Right cardiac atrium (tissue), 5 donors: Measurements from ENCODE around the gene MYBBP1A. TPM values are rescaled to one million over a fixed set of nuclear protein-coding genes. Genes with fewer than 3 reads are reported as not detected.
A peak's percentile ranks its signal among the peaks of the same experiment; 100 is the strongest.

Source experiments
- ATAC-seq, 2 donors: fragments of 200-7000 bp; cut with Tn5 transposase; one replicate each; pipeline versions ENCODE4 v1.8.0 to v1.9.1; 2020; ENCODE audit warnings: moderate library complexity in 2 of 2, mild to moderate bottlenecking in 1 of 2
- DNase-seq, 3 donors: peaks; one replicate each; pipeline ENCODE4 v3.0.0-alpha.2; 2020
- H3K27ac ChIP-seq: one replicate; pipeline ENCODE4 v1.5.1; 2013; ENCODE audit warnings: mild to moderate bottlenecking, low read length, control low read depth, moderate library complexity
- H3K27me3 ChIP-seq: one replicate; pipeline ENCODE4 v1.6.1; 2013; ENCODE audit not compliant: control insufficient read depth, insufficient read depth
- H3K4me1 ChIP-seq: one replicate; pipeline ENCODE4 v1.6.1; 2013; ENCODE audit warnings: low read length; ENCODE audit not compliant: control insufficient read depth, insufficient read depth
- H3K4me3 ChIP-seq: one replicate; pipeline ENCODE4 v1.5.1; 2013; ENCODE audit warnings: low read length, control low read depth
- H3K9me3 ChIP-seq: one replicate; pipeline ENCODE4 v1.6.1; 2013; ENCODE audit warnings: low read length; ENCODE audit not compliant: control insufficient read depth
- WGBS: extraction: QIAGEN DNeasy Blood & Tissue Kit; methylation state at CpG from one replicate; pipeline ENCODE4 v1.1.7; 2013; 5-methylcytosine and 5-hydroxymethylcytosine counted together
- intact Hi-C, 4 donors: fragments of 100-400 bp; cut with DNase I; formaldehyde crosslinking; loops; one replicate each; pipeline versions ENCODE4 v1.11.0 to v1.14.0; 2022 to 2023
- polyA plus RNA-seq: library from polyadenylated mRNA; stranded (reverse); fragments of 200-250 nt; gene quantifications from one replicate; pipeline ENCODE4 v1.2.3, GENCODE V29; 2013
- total RNA-seq, 4 donors: library from RNA; stranded (reverse); fragmentation: NEBNext Ultra II Directional; extraction: Animal tissue kit (Norgen Biotek cat#: 25700); gene quantifications; one replicate each; pipeline ENCODE4 v1.2.1, GENCODE V29; 2021
- donor health status: healthy with polysubstance abuse.
- donor health status: DM: no; HTN: yes; CAD: no.
- donor health status: DM: no; HTN: no; CAD: no.
- donor health status: DM: no; HTN: yes; CAD: no; lungs with severe emphysema.
- donor health status: DM: yes; HTN: yes; CAD: no.

MYBBP1A gene
- total and polyA plus RNA-seq, 5 donors, result 15.9 to 28.5 (median 22.1) TPM

DNA sequence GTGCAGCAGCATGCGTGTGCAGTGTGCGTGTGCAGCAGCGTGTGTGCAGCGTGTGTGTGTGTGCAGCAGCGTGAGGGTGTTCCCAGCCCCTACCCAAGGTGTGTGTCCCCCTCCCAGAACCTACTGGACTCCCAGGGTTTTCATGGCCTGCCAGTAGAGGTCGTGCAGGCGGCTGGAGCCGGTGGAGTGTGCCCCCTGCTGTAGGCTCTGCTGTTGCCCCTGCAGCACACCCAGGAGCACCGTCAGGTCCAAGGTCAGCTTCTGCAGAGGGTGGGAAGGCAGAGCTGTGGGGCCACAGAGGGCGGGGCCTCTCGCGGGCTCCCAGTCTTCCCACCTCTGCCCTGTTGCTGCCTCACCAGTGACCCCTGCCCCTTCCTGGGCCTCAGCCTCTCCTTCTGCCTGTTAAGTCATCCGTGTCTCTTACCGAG is 14.9 kb downstream of the MYBBP1A start:
- intact Hi-C loops, result loop anchor here in 1 of 4 donors (5.0 kb wide), 1 partner anchor 118 kb away; no protein-coding TSS in a partner anchor
- H3K9me3 ChIP-seq, result no peaks in the 10 kb centered on the region
- peak; percentile 21 to 64 (median 54) for DNase-seq
- peak in 1 of 2 donors; percentile 1 for ATAC-seq
- WGBS, result 70% methylated on average over 14 of the region's 14 CpGs
- H3K4me1 ChIP-seq, result peaks cover 16% of the 10 kb centered on the region
- H3K27me3 ChIP-seq, result no peaks in the 10 kb centered on the region
- no peak overlapping the region for H3K4me3 ChIP-seq
- peak overlapping the region; percentile 23 for H3K27ac ChIP-seq

DNA sequence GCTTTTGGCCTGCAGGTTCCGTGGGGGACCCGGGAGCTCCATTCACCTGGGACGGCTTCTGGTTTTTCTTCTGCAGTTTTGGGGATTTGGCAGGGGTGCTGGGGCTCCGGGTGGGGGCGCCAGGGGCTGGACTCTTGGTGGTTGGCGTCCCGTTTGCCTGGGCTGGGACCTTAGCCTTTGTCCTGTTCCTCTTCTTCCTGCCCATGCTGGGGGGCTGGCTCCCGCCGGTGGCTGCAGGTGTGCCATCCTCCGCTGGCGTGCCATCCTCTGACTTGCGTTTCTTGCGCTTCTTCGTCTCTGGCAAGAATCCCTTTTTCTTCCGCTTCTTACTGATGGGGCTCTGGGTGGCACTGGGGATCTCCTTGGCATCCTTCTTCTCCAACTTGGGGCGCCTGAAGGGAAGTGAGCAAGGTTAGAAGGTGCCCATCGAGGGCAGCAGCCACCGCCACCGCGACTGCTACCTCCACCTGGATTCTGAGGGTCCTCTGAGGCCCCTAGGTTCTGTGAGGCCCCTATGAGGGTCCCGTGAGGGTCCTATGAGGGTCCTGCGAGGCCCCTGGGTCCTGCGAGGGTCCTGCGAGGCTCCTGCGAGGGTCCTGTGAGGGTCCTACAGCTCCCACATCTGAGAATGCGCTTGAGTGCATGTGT is 15.5 kb downstream of the MYBBP1A start:
- no peaks in the 10 kb centered on the region for H3K27me3 ChIP-seq
- ATAC-seq (no peak), DNase-seq (peak; percentile 24 to 66 (median 51))
- no peak overlapping the region for H3K4me3 ChIP-seq
- no peaks in the 10 kb centered on the region for H3K9me3 ChIP-seq
- H3K4me1 ChIP-seq, result peaks cover 16% of the 10 kb centered on the region
- WGBS, result 92% methylated on average over 26 of the region's 26 CpGs
- no peak overlapping the region for H3K27ac ChIP-seq
- intact Hi-C loops, result loop anchor here in 1 of 4 donors (5.0 kb wide), 1 partner anchor 117 kb away; no protein-coding TSS in a partner anchor

DNA sequence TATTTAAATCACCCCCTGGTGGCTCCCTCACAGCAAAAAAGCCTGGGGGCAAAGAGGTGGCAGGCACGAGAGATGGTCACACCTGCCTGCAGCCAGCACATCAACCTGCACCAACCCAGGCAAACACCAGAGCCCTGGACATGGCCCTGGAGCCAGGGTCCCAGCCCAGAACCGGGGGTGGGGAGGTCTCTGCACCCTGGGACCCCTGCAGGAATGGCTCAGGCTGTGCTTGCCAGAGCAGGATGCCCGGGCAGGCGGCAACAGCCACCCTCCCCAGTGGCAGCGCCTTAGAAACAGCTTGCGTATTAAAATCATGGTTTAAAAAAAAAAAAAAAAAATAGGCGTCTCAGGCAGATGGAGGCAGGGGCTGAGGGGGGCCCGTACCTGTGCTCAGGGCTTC is 16.2 kb downstream of the MYBBP1A start:
- Histone ChIP-seq H3K27me3 (no peaks in the 10 kb centered on the region), H3K4me1 (peaks cover 22% of the 10 kb centered on the region), H3K4me3 (no peak overlapping the region), H3K27ac (no peak overlapping the region), H3K9me3 (no peaks in the 10 kb centered on the region)
- ATAC-seq (no peak), DNase-seq (peak in 1 of 3 donors; percentile 7)
- WGBS, result 90% methylated on average over 8 of the region's 8 CpGs
- intact Hi-C loops, result no loop called here

DNA sequence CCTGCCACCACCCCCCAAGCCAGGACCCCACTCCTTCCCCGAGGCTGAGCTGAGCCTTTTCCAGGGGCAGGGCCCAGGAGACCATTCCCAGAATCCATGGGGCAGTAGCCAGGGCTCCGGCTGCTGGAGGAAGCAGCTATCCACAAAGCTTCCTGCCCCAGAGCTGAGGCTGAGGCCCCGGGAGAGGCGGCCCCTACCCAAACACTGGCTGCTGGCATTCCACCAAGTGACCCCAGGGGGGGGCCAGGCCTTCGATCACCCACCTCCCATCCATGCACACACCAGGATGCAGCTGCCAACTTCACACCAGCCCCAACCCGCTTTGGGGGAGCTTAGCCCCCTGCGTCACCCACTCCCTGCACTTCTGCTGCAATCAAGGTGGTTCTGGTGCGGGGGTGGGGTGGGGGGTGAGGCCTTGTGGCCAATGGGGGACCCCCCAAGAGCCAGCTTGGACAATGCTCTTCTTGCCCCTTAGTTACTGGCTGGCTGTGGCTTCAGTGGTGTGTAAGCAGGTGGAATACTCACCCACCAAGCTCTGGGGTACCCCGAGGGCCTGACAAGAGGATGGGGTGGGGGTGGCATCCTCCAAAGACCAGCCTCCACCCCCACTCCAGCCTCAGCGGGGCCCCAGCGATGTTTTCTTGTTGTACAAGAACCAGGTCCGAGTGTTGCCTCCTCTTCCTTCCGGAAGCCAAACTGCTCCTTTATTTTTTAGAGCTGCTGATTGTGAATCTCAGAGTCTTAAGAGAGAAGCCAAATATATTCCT is 16.8 kb downstream of the MYBBP1A start:
- peak in 2 of 3 donors; percentile 63 to 72 for DNase-seq
- no peak for ATAC-seq

DNA sequence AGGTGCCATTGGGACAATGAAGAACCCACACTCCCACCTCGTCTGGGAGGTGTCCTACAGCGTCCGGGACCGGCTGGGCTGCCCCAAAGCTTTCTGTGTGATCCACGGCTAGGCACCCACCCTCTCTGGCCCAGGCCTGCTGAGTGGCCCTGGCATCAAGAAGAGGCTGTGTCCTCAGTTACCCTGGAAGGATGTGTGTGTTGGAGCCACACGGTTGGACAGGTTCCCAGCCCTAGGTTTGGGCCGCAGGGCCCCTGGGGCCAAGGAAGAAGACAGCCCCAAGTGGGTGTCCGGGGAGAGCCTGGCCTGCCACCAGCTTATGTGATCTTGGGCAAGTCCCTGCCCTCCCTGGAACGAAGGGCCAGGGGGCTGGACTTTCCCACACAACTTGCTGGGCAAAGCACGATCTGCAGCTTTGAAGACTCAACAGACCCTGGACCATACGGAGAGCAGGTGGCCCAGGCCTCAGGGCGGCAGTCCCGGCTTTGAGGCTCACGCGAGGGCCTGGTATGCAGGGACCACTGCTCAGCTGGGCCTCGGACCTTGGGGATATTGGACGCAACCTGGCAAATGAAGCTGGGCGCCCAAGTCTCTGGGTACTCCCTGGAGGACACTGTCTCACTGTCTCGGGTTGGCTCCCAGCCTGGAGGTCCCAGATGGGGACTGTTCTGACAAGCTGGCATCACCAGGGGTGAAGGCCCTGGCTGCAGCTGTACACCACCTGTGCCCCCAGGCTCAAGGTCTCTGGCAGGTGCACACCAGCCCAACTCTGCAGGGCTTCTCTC is 17.5 kb downstream of the MYBBP1A start:
- Histone ChIP-seq H3K27ac (peak overlapping the region; percentile 13), H3K4me3 (no peak overlapping the region), H3K27me3 (no peaks in the 10 kb centered on the region), H3K9me3 (no peaks in the 10 kb centered on the region), H3K4me1 (peaks cover 22% of the 10 kb centered on the region)
- intact Hi-C loops, result no loop called here
- DNase-seq (peak; percentile 42 to 79 (median 77)), ATAC-seq (peak in 1 of 2 donors; percentile 1)
- WGBS, result 60% methylated on average over 19 of the region's 19 CpGs

More for the DNA sequence above, 16.8 kb downstream of the MYBBP1A start:
- no peak overlapping the region for H3K4me3 ChIP-seq
- no peaks in the 10 kb centered on the region for H3K9me3 ChIP-seq
- H3K27me3 ChIP-seq, result no peaks in the 10 kb centered on the region
- intact Hi-C loops, result no loop called here
- 61% methylated on average over 13 of the region's 13 CpGs for WGBS
- peaks cover 22% of the 10 kb centered on the region for H3K4me1 ChIP-seq
- no peak overlapping the region for H3K27ac ChIP-seq

DNA sequence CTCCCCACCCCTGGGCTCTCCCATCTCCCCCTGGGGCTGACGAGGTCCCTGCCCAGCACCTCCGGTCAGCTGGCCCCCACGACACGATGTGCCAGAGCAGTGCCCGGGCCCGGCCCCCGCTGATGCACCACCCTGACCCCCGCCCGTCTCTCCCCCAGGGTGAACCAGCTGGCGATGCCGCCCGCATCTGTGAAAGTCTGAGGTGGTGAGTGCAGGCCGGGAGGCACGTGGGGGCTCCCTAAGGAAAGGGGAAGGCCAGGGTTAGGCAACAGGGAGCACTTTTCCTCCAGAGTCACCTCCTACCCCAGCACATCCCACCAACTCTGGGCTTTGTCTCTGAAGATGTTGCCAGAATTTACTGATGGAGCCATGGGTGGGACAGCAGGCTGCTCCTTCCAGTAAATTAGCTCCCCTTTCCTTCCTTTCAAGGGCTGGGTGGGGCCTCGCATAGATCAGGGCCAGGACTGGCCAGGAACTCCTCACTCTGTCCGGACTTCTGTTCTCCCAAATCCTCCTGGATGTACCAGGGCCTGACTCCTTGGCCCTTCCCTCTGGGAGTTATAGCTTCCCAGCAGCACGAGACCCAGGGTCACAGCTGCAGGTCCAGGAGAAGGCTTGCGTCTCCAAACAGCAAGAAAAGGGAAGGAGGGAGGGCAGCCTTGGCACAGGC is 18.3 kb downstream of the MYBBP1A start:
- peak; percentile 69 to 81 (median 80) for DNase-seq
- Histone ChIP-seq H3K4me3 (no peak overlapping the region), H3K27me3 (no peaks in the 10 kb centered on the region), H3K9me3 (no peaks in the 10 kb centered on the region), H3K27ac (peak overlapping the region; percentile 13), H3K4me1 (peaks cover 22% of the 10 kb centered on the region)
- ATAC-seq, result peak; percentile 60 to 61
- WGBS, result 41% methylated on average over 18 of the region's 18 CpGs
- intact Hi-C loops, result no loop called here

DNA sequence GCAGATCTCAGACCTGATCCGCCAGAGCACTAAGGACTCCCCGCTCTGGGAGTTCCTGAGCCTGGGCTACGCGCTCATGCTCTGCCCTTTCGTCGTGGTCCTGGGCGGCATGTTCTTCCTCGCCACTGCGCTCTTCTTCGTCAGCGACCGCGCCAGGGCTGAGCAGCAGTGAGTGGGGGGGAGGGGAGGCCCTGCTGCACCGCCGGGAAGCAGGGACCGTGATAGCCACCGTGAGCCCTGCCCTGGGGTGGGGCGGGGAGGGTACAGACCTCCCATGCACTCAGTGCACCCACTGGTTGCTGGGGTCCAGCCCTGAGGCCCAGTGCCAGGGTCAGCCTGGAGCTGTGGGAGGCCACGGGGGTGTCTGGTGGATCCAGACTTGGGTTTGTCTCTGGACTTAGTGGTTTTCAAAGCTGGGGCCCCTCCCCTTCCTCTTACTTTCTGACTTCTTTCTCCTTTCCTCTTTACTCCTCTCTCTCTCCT is 18.9 kb downstream of the MYBBP1A start:
- peak overlapping the region; percentile 0 for H3K27ac ChIP-seq
- peaks cover 22% of the 10 kb centered on the region for H3K4me1 ChIP-seq
- H3K9me3 ChIP-seq, result no peaks in the 10 kb centered on the region
- DNase-seq, result peak in 2 of 3 donors; percentile 37 to 74
- H3K4me3 ChIP-seq, result no peak overlapping the region
- H3K27me3 ChIP-seq, result no peaks in the 10 kb centered on the region
- WGBS, result 29% methylated on average over 19 of the region's 19 CpGs
- intact Hi-C loops, result no loop called here
- ATAC-seq, result no peak

DNA sequence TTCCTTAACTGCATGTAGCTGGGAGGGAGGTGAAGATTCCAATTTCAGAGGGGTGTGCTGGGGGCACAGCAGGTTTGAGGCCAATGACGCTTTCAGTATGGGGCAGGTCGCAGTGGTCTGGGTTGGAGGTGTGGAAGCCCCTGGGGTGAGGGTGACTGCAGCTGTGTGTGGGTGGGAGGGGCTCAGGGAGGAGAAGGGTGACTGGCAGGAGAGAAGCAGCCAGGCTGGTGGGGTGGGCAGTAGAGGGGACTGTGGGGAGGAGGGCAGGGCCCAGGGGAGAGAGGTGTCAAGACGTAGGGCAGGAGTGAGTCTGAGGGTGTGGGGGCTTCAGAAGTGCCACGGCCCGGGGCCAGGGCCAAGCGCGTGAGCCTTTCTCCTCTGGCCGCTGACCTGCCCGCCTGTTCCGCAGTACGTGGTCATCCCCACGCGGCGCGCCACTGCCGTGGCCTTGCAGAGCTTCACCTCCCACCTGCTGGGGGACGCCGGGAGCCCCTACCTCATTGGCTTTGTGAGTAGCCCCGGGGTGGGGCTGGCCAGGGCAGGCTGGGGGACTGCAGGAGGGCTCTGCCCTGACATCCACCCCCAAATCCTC is 19.4 kb downstream of the MYBBP1A start:
- DNase-seq (peak in 2 of 3 donors; percentile 37 to 63), ATAC-seq (no peak)
- H3K27me3 ChIP-seq, result no peaks in the 10 kb centered on the region
- H3K27ac ChIP-seq, result no peak overlapping the region
- intact Hi-C loops, result no loop called here
- no peaks in the 10 kb centered on the region for H3K9me3 ChIP-seq
- 65% methylated on average over 19 of the region's 19 CpGs for WGBS
- peaks cover 22% of the 10 kb centered on the region for H3K4me1 ChIP-seq
- no peak overlapping the region for H3K4me3 ChIP-seq

DNA sequence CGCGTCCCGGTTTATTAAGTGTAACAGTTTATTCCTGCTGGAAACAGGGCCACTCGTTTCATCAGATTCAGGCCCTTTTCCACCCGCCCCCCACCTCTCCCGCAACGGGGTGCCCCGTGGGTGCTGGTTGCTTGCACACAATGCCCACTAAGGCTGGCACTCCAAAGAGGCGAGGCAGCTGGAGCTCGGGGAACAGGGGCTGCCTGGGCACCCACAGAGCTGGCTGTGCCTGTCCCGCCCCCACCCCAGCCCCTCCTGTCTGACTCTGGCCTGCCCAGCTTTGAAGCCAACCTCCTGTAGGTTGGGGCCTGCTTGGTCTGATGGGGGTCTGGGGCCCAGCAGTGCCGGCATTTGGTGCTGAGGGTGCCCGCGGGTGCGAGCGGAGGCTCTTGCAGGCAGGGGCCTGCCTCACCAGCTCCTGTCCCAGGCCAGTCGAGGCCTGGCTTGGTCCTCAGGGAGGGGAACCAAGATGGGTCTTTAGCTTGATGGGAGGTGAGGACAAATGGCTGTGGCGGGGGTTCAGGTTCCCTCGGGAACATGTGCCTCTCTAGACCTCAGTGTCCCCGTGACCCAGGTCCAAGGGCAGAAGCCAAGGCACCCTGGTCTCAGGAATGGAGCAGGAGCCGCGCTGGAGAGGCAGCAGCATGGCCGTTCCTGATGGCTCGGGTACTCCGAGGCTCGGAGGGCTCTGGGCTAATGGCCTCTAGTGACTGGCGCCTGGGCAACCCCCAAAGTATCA is 20.1 kb downstream of the MYBBP1A start:
- 83% methylated on average over 27 of the region's 27 CpGs for WGBS
- DNase-seq, result peak in 1 of 3 donors; percentile 22

More for the DNA sequence above, 20.1 kb downstream of the MYBBP1A start:
- H3K27me3 ChIP-seq, result no peaks in the 10 kb centered on the region
- ATAC-seq, result no peak
- no peaks in the 10 kb centered on the region for H3K9me3 ChIP-seq
- intact Hi-C loops, result no loop called here
- H3K4me3 ChIP-seq, result no peak overlapping the region
- H3K4me1 ChIP-seq, result peaks cover 22% of the 10 kb centered on the region
- peak overlapping the region; percentile 14 for H3K27ac ChIP-seq
